ENCODE measurements around the gene MYO5B.
A peak's percentile ranks its signal among the peaks of the same experiment; 100 is the strongest.

Gene MYO5B

GRCh38 chr18:50044402-50044801 is 150.5 kb downstream of the MYO5B start:
- WGBS, 2 donors (ENCODE audit: extremely low coverage in 2 of 2, insufficient read length in 2 of 2, insufficient replicate concordance in 1 of 2) = no CpG with 5 or more reads among the region's 3 CpGs
- Histone ChIP-seq H3K36me3 (replicated peaks in 1 of 2; ENCODE audit: control insufficient read depth in 2 of 2, insufficient read depth in 2 of 2, low read length in 2 of 2) (no peaks in the 10 kb centered on the region), H2BK12ac (ENCODE audit: low read length) (no peak overlapping the region), H4K8ac (ENCODE audit: low read depth, low read length) (no peak overlapping the region), H3K27me3 (ENCODE audit: control insufficient read depth in 3 of 3, insufficient read depth in 3 of 3, low read depth in 1 of 3, low read length in 3 of 3) (no peaks in the 10 kb centered on the region), H3K27ac (replicated peaks; ENCODE audit: low read length) (no peak overlapping the region), H4K91ac (ENCODE audit: low read depth, low read length, poor library complexity) (no peak overlapping the region), H3K4me1 (ENCODE audit: control insufficient read depth in 2 of 2, insufficient read depth in 1 of 2, low read depth in 1 of 2, low read length in 2 of 2) (no peaks in the 10 kb centered on the region), H2AFZ (ENCODE audit: low read length) (no peak overlapping the region), H3K4ac (ENCODE audit: low read length) (no peak overlapping the region), H2BK15ac (ENCODE audit: low read length) (no peak overlapping the region), H2AK5ac (ENCODE audit: low read depth, low read length) (no peak overlapping the region), H3K9ac (ENCODE audit: low read depth, low read length, poor library complexity) (no peak overlapping the region), H3K14ac (ENCODE audit: low read length) (no peak overlapping the region), H3K18ac (ENCODE audit: low read length) (no peak overlapping the region), H3K79me1 (ENCODE audit: low read depth, low read length) (no peaks in the 10 kb centered on the region), H2BK120ac (ENCODE audit: low read depth, low read length) (no peak overlapping the region), H3K4me2 (ENCODE audit: insufficient read depth, low read length, poor library complexity, severe bottlenecking) (no peak overlapping the region), H2BK5ac (ENCODE audit: low read length) (no peak overlapping the region), H3K4me3 (ENCODE audit: low read length in 2 of 2) (no peak overlapping the region), H3K9me3 (replicated peaks in 1 of 2; ENCODE audit: control insufficient read depth in 2 of 2, insufficient read depth in 1 of 2, low read depth in 1 of 2, low read length in 2 of 2) (peaks cover 0 to 2% of the 10 kb centered on the region in 2 donors), H3K23ac (ENCODE audit: low read depth, low read length, poor library complexity) (no peak overlapping the region)
- DNase-seq (ENCODE audit: low spot score) = no peak

- no peak overlapping the region for H3K27ac ChIP-seq (replicated peaks; ENCODE audit: low read length)
- H2BK15ac ChIP-seq (ENCODE audit: low read length) = no peak overlapping the region
- no peaks in the 10 kb centered on the region for H3K27me3 ChIP-seq (ENCODE audit: control insufficient read depth in 3 of 3, insufficient read depth in 3 of 3, low read depth in 1 of 3, low read length in 3 of 3)
- H3K4me2 ChIP-seq (ENCODE audit: insufficient read depth, low read length, poor library complexity, severe bottlenecking) = no peak overlapping the region
- H3K4me3 ChIP-seq (ENCODE audit: low read length in 2 of 2) = no peak overlapping the region
- H3K4ac ChIP-seq (ENCODE audit: low read length) = no peak overlapping the region
- H3K79me1 ChIP-seq (ENCODE audit: low read depth, low read length) = no peaks in the 10 kb centered on the region
- DNase-seq (ENCODE audit: low spot score) = no peak
- no peak overlapping the region for H3K23ac ChIP-seq (ENCODE audit: low read depth, low read length, poor library complexity)
- H2BK5ac ChIP-seq (ENCODE audit: low read length) = no peak overlapping the region
- no peak overlapping the region for H3K18ac ChIP-seq (ENCODE audit: low read length)
- no peak overlapping the region for H2AK5ac ChIP-seq (ENCODE audit: low read depth, low read length)
- no peaks in the 10 kb centered on the region for H3K36me3 ChIP-seq (replicated peaks in 1 of 2; ENCODE audit: control insufficient read depth in 2 of 2, insufficient read depth in 2 of 2, low read length in 2 of 2)
- H2BK12ac ChIP-seq (ENCODE audit: low read length) = no peak overlapping the region
- H2AFZ ChIP-seq (ENCODE audit: low read length) = no peak overlapping the region
- no peak overlapping the region for H3K14ac ChIP-seq (ENCODE audit: low read length)
- no CpG with 5 or more reads among the region's 5 CpGs for WGBS, 2 donors (ENCODE audit: extremely low coverage in 2 of 2, insufficient read length in 2 of 2, insufficient replicate concordance in 1 of 2)
- H4K91ac ChIP-seq (ENCODE audit: low read depth, low read length, poor library complexity) = no peak overlapping the region
- H4K8ac ChIP-seq (ENCODE audit: low read depth, low read length) = no peak overlapping the region
- H3K4me1 ChIP-seq (ENCODE audit: control insufficient read depth in 2 of 2, insufficient read depth in 1 of 2, low read depth in 1 of 2, low read length in 2 of 2) = peaks cover 0 to 2% of the 10 kb centered on the region in 2 donors
- peaks cover 0 to 2% of the 10 kb centered on the region in 2 donors for H3K9me3 ChIP-seq (replicated peaks in 1 of 2; ENCODE audit: control insufficient read depth in 2 of 2, insufficient read depth in 1 of 2, low read depth in 1 of 2, low read length in 2 of 2)
- no peak overlapping the region for H2BK120ac ChIP-seq (ENCODE audit: low read depth, low read length)
- no peak overlapping the region for H3K9ac ChIP-seq (ENCODE audit: low read depth, low read length, poor library complexity)
Measured at GRCh38 chr18:50042611-50043010, 152.3 kb downstream of the MYO5B start.

- Histone ChIP-seq H2BK5ac (ENCODE audit: low read length) (no peak overlapping the region), H2BK12ac (ENCODE audit: low read length) (no peak overlapping the region), H4K91ac (ENCODE audit: low read depth, low read length, poor library complexity) (no peak overlapping the region), H4K8ac (ENCODE audit: low read depth, low read length) (no peak overlapping the region), H3K36me3 (replicated peaks in 1 of 2; ENCODE audit: control insufficient read depth in 2 of 2, insufficient read depth in 2 of 2, low read length in 2 of 2) (no peaks in the 10 kb centered on the region), H2AFZ (ENCODE audit: low read length) (no peak overlapping the region), H3K4me2 (ENCODE audit: insufficient read depth, low read length, poor library complexity, severe bottlenecking) (no peak overlapping the region), H2AK5ac (ENCODE audit: low read depth, low read length) (no peak overlapping the region), H2BK120ac (ENCODE audit: low read depth, low read length) (no peak overlapping the region), H3K23ac (ENCODE audit: low read depth, low read length, poor library complexity) (no peak overlapping the region), H3K9me3 (replicated peaks in 1 of 2; ENCODE audit: control insufficient read depth in 2 of 2, insufficient read depth in 1 of 2, low read depth in 1 of 2, low read length in 2 of 2) (no peaks in the 10 kb centered on the region), H3K4me1 (ENCODE audit: control insufficient read depth in 2 of 2, insufficient read depth in 1 of 2, low read depth in 1 of 2, low read length in 2 of 2) (peaks cover 0 to 2% of the 10 kb centered on the region in 2 donors), H3K9ac (ENCODE audit: low read depth, low read length, poor library complexity) (no peak overlapping the region), H2BK15ac (ENCODE audit: low read length) (no peak overlapping the region), H3K79me1 (ENCODE audit: low read depth, low read length) (no peaks in the 10 kb centered on the region), H3K14ac (ENCODE audit: low read length) (no peak overlapping the region), H3K4ac (ENCODE audit: low read length) (no peak overlapping the region), H3K4me3 (ENCODE audit: low read length in 2 of 2) (no peak overlapping the region), H3K27ac (replicated peaks; ENCODE audit: low read length) (no peak overlapping the region), H3K18ac (ENCODE audit: low read length) (no peak overlapping the region), H3K27me3 (ENCODE audit: control insufficient read depth in 3 of 3, insufficient read depth in 3 of 3, low read depth in 1 of 3, low read length in 3 of 3) (no peaks in the 10 kb centered on the region)
- DNase-seq (ENCODE audit: low spot score) = no peak
- WGBS, 2 donors (ENCODE audit: extremely low coverage in 2 of 2, insufficient read length in 2 of 2, insufficient replicate concordance in 1 of 2) = no CpG with 5 or more reads among the region's 5 CpGs
Measured at GRCh38 chr18:50039746-50040145, 155.2 kb downstream of the MYO5B start.

- DNase-seq (ENCODE audit: low spot score) = no peak
- Histone ChIP-seq H3K27me3 (ENCODE audit: control insufficient read depth in 3 of 3, insufficient read depth in 3 of 3, low read depth in 1 of 3, low read length in 3 of 3) (no peaks in the 10 kb centered on the region), H3K23ac (ENCODE audit: low read depth, low read length, poor library complexity) (no peak overlapping the region)
Measured at GRCh38 chr18:50038448-50038847, 156.5 kb downstream of the MYO5B start.

More at GRCh38 chr18:50038448-50038847, 156.5 kb downstream of the MYO5B start:
- Histone ChIP-seq H3K18ac (ENCODE audit: low read length) (no peak overlapping the region), H2BK5ac (ENCODE audit: low read length) (no peak overlapping the region), H2BK120ac (ENCODE audit: low read depth, low read length) (no peak overlapping the region), H3K79me1 (ENCODE audit: low read depth, low read length) (no peaks in the 10 kb centered on the region), H2AFZ (ENCODE audit: low read length) (peak overlapping the region; percentile 62), H3K9me3 (replicated peaks in 1 of 2; ENCODE audit: control insufficient read depth in 2 of 2, insufficient read depth in 1 of 2, low read depth in 1 of 2, low read length in 2 of 2) (no peaks in the 10 kb centered on the region), H3K4me3 (ENCODE audit: low read length in 2 of 2) (no peak overlapping the region), H3K4me2 (ENCODE audit: insufficient read depth, low read length, poor library complexity, severe bottlenecking) (no peak overlapping the region), H2AK5ac (ENCODE audit: low read depth, low read length) (no peak overlapping the region), H3K4me1 (ENCODE audit: control insufficient read depth in 2 of 2, insufficient read depth in 1 of 2, low read depth in 1 of 2, low read length in 2 of 2) (peaks cover 0 to 2% of the 10 kb centered on the region in 2 donors), H3K4ac (ENCODE audit: low read length) (no peak overlapping the region), H3K27ac (replicated peaks; ENCODE audit: low read length) (no peak overlapping the region), H3K9ac (ENCODE audit: low read depth, low read length, poor library complexity) (no peak overlapping the region), H3K36me3 (replicated peaks in 1 of 2; ENCODE audit: control insufficient read depth in 2 of 2, insufficient read depth in 2 of 2, low read length in 2 of 2) (no peaks in the 10 kb centered on the region), H4K91ac (ENCODE audit: low read depth, low read length, poor library complexity) (no peak overlapping the region), H3K14ac (ENCODE audit: low read length) (no peak overlapping the region), H2BK12ac (ENCODE audit: low read length) (no peak overlapping the region), H4K8ac (ENCODE audit: low read depth, low read length) (no peak overlapping the region), H2BK15ac (ENCODE audit: low read length) (no peak overlapping the region)
- no CpG with 5 or more reads among the region's 5 CpGs for WGBS, 2 donors (ENCODE audit: extremely low coverage in 2 of 2, insufficient read length in 2 of 2, insufficient replicate concordance in 1 of 2)
